Measurements from ENCODE around the gene GORAB. TPM values are rescaled to one million over a fixed set of nuclear protein-coding genes. Genes with fewer than 3 reads are reported as not detected.

GORAB gene
- total RNA-seq, 6 donors from 2014 or later = 8.4 to 32.5 (median 11.7) TPM

DNA sequence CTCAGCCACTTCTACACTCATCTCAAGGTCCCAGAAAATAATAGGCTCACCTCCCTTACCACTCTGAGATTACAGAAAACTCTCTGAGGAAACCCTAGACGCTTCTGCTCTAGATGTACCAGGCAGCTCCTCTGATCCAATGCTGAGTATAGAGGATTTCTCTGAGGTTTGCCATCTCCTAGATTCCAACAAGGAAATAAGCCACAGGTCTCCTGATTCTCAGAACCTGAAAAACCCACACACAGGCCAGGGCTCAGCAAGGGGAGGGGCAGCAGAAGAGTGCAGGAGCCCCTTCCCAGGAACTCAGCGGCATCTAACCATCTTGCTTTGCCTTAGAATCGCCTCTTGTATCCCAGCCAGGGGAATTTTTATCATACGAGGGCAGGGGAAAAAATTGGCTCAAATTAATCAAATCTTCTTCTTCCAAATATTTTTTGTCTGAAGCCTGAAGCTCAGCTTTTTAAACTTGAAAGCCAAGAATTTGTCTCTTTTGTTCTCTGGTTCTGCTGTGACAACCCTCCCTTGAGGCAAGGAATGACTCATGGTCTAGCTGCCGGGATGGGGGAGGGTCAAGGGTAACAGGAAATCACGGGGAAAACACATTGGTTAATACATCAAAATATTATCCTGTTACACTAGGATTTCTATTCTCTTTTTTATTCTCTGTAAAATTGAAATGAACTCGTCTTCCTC, 30.8 kb downstream of the GORAB start:
- Histone ChIP-seq H3K27me3 (no peaks in the 10 kb centered on the region), H3K4me1 (peaks cover 7 to 17% (median 12%) of the 10 kb centered on the region in 4 donors), H3K27ac (peak overlapping the region; percentile 49 to 79 (median 74)), H3K36me3 (no peaks in the 10 kb centered on the region), H3K4me3 (no peak overlapping the region), H3K9me3 (peaks cover 0 to 7% (median 3%) of the 10 kb centered on the region in 4 donors)
- 41 to 42% methylated on average over 7 of the region's 7 CpGs for WGBS, 2 donors
- TF ChIP-seq POLR2AphosphoS5 (IDR thresholded peaks at IDR 0.05) (peak; percentile 71 to 73), EP300 (IDR thresholded peaks at IDR 0.05) (peak in 1 of 4 donors; percentile 73), CTCF (IDR thresholded peaks at IDR 0.05) (no peak), POLR2A (IDR thresholded peaks at IDR 0.05) (no peak)
- ATAC-seq (ENCODE audit: low FRiP score in 2 of 2) (peak; percentile 65 to 87), DNase-seq (peak in 1 of 2 donors; percentile 30)

- Histone ChIP-seq H3K27ac (no peak overlapping the region), H3K4me3 (no peak overlapping the region), H3K4me1 (peaks cover 7 to 17% (median 12%) of the 10 kb centered on the region in 4 donors), H3K36me3 (no peaks in the 10 kb centered on the region), H3K27me3 (no peaks in the 10 kb centered on the region), H3K9me3 (no peaks in the 10 kb centered on the region)
- DNase-seq (no peak), ATAC-seq (ENCODE audit: low FRiP score in 2 of 2) (no peak)
- 79 to 80% methylated on average over 3 of the region's 3 CpGs for WGBS, 2 donors
- TF ChIP-seq CTCF (IDR thresholded peaks at IDR 0.05) (no peak), POLR2AphosphoS5 (IDR thresholded peaks at IDR 0.05) (no peak), POLR2A (IDR thresholded peaks at IDR 0.05) (no peak), EP300 (IDR thresholded peaks at IDR 0.05) (no peak)
Observed at GRCh38 chr1:170567214-170567613, 35.2 kb downstream of the GORAB start.

DNA sequence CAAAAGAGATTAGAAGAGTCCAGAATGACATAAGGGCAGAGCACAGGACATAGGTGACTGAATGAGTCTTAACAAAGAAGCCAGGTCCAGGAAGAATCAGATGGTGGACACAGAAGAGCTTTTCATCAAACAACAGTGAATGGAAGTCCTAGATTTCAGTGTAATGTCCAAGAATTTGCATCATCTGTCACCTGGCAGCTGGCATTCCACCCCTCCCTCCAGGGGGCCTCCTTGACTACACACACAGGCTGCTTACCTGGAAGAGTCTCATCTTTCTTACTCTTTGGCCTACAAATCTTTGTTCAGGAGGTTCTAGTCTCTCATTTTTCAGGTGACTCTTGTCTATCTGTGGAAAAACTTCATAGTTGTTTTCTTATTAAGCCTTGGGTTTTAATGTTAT, 36.2 kb downstream of the GORAB start:
- Histone ChIP-seq H3K4me1 (peaks cover 0 to 7% (median 5%) of the 10 kb centered on the region in 4 donors), H3K27ac (no peak overlapping the region), H3K4me3 (no peak overlapping the region), H3K27me3 (no peaks in the 10 kb centered on the region), H3K9me3 (no peaks in the 10 kb centered on the region), H3K36me3 (no peaks in the 10 kb centered on the region)
- TF ChIP-seq POLR2A (IDR thresholded peaks at IDR 0.05) (no peak), CTCF (IDR thresholded peaks at IDR 0.05) (no peak), EP300 (IDR thresholded peaks at IDR 0.05) (no peak), POLR2AphosphoS5 (IDR thresholded peaks at IDR 0.05) (no peak)
- no peak for DNase-seq
- no peak for ATAC-seq (ENCODE audit: low FRiP score in 2 of 2)

GRCh38 chr1:170576980-170577379, 45.0 kb downstream of the GORAB start:
- ATAC-seq (ENCODE audit: low FRiP score in 2 of 2) = no peak
- Histone ChIP-seq H3K36me3 (no peaks in the 10 kb centered on the region), H3K27ac (no peak overlapping the region), H3K9me3 (no peaks in the 10 kb centered on the region), H3K4me3 (no peak overlapping the region), H3K4me1 (no peaks in the 10 kb centered on the region), H3K27me3 (no peaks in the 10 kb centered on the region)
- DNase-seq = no peak
- TF ChIP-seq POLR2A (IDR thresholded peaks at IDR 0.05) (no peak), POLR2AphosphoS5 (IDR thresholded peaks at IDR 0.05) (no peak), EP300 (IDR thresholded peaks at IDR 0.05) (no peak), CTCF (IDR thresholded peaks at IDR 0.05) (no peak)
- WGBS, 2 donors = 89 to 96% methylated on average over 3 of the region's 3 CpGs

- 85 to 88% methylated on average over 1 of the region's 1 CpG for WGBS, 2 donors
Observed at GRCh38 chr1:170578359-170578758, 46.4 kb downstream of the GORAB start.

More at GRCh38 chr1:170578359-170578758, 46.4 kb downstream of the GORAB start:
- Histone ChIP-seq H3K36me3 (no peaks in the 10 kb centered on the region), H3K27me3 (no peaks in the 10 kb centered on the region), H3K9me3 (no peaks in the 10 kb centered on the region), H3K4me3 (no peak overlapping the region), H3K27ac (no peak overlapping the region), H3K4me1 (no peaks in the 10 kb centered on the region)
- TF ChIP-seq POLR2AphosphoS5 (IDR thresholded peaks at IDR 0.05) = no peak
- TF ChIP-seq CTCF (IDR thresholded peaks at IDR 0.05) = no peak
- TF ChIP-seq EP300 (IDR thresholded peaks at IDR 0.05) = no peak
- TF ChIP-seq POLR2A (IDR thresholded peaks at IDR 0.05) = no peak
- DNase-seq (no peak), ATAC-seq (ENCODE audit: low FRiP score in 2 of 2) (no peak)
